ENCODE data around the gene ZGPAT. TPM values are rescaled to one million over a fixed set of nuclear protein-coding genes. Genes with fewer than 3 reads are reported as not detected.
"Not testable (repeated sequence)": the region's sequence is repeated elsewhere in the genome, so short reads cannot be mapped to it uniquely, and the experiment has no call there.

The ZGPAT gene
- total and polyA plus RNA-seq, 2 donors = 16.5 to 66.6 TPM

DNA sequence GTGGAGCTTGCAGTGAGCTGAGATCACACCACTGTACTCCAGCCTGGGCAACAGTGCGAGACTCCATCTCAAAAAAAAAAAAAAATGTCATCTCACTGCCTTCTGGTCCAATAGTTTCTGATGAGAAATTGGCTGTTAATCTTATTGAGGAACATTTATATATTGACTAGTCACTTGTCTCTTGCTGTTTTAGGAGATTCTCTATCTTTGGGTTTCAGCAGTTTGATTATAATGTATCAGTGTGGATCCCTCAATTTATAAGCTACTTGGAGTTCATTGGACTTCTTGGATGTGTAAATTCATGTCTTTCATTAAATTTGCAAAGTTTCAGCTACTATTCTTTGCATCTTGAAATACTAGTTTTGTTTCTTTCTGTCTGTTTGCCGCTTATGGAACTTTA lies 11.2 kb downstream of the ZGPAT start:
- Histone ChIP-seq H3K4me1 (ENCODE audit: control insufficient read depth in 2 of 2, insufficient read depth in 2 of 2, low read length in 2 of 2) (no peaks in the 10 kb centered on the region), H3K36me3 (ENCODE audit: control insufficient read depth in 2 of 2, insufficient read depth in 2 of 2, low read length in 1 of 2) (peaks cover 46 to 62% of the 10 kb centered on the region in 2 donors), H3K27ac (ENCODE audit: low read depth in 1 of 2, low read length in 1 of 2) (no peak overlapping the region), H3K4me3 (ENCODE audit: low read length in 2 of 2) (no peak overlapping the region), H3K9me3 (ENCODE audit: control insufficient read depth in 2 of 2, insufficient read depth in 1 of 2, low read length in 1 of 2) (peaks cover 4 to 28% of the 10 kb centered on the region in 2 donors), H3K27me3 (ENCODE audit: control insufficient read depth in 2 of 2, insufficient read depth in 1 of 2, low read length in 1 of 2) (no peaks in the 10 kb centered on the region)
- 100% methylated on average over 2 of the region's 2 CpGs for WGBS
- no peak for DNase-seq (ENCODE audit: low read depth in 6 of 9, low spot score in 9 of 9)

DNA sequence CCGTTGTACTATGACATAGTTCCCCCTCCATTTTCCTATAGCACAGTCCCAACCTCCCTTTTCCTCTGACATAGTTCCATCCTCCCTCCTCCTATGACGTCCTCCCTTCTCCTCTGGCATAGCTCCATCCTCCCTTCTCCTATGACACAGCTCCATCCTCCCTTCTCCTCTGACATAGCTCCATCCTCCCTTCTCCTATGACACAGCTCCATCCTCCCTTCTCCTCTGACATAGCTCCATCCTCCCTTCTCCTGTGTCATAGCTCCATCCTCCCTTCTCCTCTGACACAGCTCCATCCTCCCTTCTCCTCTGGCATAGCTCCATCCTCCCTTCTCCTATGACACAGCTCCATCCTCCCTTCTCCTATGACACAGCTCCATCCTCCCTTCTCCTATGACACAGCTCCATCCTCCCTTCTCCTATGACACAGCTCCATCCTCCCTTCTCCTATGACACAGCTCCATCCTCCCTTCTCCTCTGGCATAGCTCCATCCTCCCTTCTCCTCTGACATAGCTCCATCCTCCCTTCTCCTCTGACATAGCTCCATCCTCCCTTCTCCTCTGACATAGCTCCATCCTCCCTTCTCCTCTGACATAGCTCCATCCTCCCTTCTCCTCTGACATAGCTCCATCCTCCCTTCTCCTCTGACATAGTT lies 15.3 kb downstream of the ZGPAT start:
- H3K4me3 ChIP-seq (ENCODE audit: low read length in 2 of 2); H3K27ac ChIP-seq (ENCODE audit: low read depth in 1 of 2, low read length in 1 of 2); DNase-seq (ENCODE audit: low read depth in 6 of 9, low spot score in 9 of 9); H3K27me3 ChIP-seq (ENCODE audit: control insufficient read depth in 2 of 2, insufficient read depth in 1 of 2, low read length in 1 of 2): not testable (repeated sequence)
- WGBS = 89% methylated on average over 2 of the region's 2 CpGs
- peaks cover 5 to 11% of the 10 kb centered on the region in 2 donors for H3K4me1 ChIP-seq (ENCODE audit: control insufficient read depth in 2 of 2, insufficient read depth in 2 of 2, low read length in 2 of 2)
- peaks cover 1 to 27% of the 10 kb centered on the region in 2 donors for H3K9me3 ChIP-seq (ENCODE audit: control insufficient read depth in 2 of 2, insufficient read depth in 1 of 2, low read length in 1 of 2)
- peaks cover 44 to 47% of the 10 kb centered on the region in 2 donors for H3K36me3 ChIP-seq (ENCODE audit: control insufficient read depth in 2 of 2, insufficient read depth in 2 of 2, low read length in 1 of 2)

DNA sequence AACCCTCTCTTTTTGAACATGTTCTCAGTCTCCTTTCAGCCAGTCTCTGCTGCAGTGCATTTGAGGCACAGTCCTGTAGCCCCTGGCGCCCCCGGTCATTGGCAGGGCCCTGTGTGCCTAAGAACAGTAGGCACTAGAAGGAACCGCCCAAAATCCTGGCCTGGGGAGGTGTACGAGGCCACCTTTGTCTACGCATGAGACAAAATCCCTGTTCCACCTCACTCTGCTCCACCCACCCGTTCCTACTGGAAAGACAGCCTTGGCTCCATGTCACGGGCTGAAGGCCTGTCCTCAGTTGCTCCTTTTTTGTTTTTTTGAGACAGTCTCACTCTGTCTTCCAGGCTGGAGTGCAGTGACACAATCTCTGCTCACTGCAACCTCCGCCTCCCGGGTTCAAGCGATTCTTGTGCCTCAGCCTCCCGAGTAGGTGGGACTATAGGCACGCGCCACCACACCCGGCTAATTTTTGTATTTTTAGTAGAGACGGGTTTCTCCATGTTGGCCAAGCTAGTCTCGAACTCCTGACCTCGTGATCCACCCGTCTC lies 22.4 kb downstream of the ZGPAT start:
- H3K27ac ChIP-seq (ENCODE audit: low read depth in 1 of 2, low read length in 1 of 2) = peak overlapping the region; percentile 88 to 99
- peaks cover 0 to 16% of the 10 kb centered on the region in 2 donors for H3K9me3 ChIP-seq (ENCODE audit: control insufficient read depth in 2 of 2, insufficient read depth in 1 of 2, low read length in 1 of 2)
- H3K4me3 ChIP-seq (ENCODE audit: low read length in 2 of 2); DNase-seq (ENCODE audit: low read depth in 6 of 9, low spot score in 9 of 9); H3K27me3 ChIP-seq (ENCODE audit: control insufficient read depth in 2 of 2, insufficient read depth in 1 of 2, low read length in 1 of 2): not testable (repeated sequence)
- H3K4me1 ChIP-seq (ENCODE audit: control insufficient read depth in 2 of 2, insufficient read depth in 2 of 2, low read length in 2 of 2) = peaks cover 61 to 78% of the 10 kb centered on the region in 2 donors
- H3K36me3 ChIP-seq (ENCODE audit: control insufficient read depth in 2 of 2, insufficient read depth in 2 of 2, low read length in 1 of 2) = peaks cover 37 to 39% of the 10 kb centered on the region in 2 donors
- WGBS = 72% methylated on average over 18 of the region's 18 CpGs

DNA sequence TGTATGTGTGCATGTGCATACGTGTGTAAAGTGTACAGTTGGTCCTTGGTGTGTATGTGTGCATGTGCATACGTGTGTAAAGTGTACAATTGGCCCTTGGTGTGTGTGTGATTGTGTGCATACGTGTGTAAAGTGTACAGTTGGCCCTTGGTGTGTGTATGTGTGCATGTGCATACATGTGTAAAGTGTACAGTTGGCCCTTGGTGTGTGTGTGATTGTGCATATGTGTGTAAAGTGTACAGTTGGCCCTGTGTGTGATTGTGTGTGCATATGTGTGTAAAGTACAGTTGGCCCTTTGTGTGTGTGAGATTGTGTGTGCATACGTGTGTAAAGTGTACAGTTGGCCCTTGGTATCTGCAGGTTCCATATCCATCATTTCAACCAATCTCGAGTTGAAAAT lies 23.6 kb downstream of the ZGPAT start:
- peak overlapping the region; percentile 93 to 99 for H3K27ac ChIP-seq (ENCODE audit: low read depth in 1 of 2, low read length in 1 of 2)
- H3K4me3 ChIP-seq (ENCODE audit: low read length in 2 of 2) = peak overlapping the region in 1 of 2 donors; percentile 9

DNA sequence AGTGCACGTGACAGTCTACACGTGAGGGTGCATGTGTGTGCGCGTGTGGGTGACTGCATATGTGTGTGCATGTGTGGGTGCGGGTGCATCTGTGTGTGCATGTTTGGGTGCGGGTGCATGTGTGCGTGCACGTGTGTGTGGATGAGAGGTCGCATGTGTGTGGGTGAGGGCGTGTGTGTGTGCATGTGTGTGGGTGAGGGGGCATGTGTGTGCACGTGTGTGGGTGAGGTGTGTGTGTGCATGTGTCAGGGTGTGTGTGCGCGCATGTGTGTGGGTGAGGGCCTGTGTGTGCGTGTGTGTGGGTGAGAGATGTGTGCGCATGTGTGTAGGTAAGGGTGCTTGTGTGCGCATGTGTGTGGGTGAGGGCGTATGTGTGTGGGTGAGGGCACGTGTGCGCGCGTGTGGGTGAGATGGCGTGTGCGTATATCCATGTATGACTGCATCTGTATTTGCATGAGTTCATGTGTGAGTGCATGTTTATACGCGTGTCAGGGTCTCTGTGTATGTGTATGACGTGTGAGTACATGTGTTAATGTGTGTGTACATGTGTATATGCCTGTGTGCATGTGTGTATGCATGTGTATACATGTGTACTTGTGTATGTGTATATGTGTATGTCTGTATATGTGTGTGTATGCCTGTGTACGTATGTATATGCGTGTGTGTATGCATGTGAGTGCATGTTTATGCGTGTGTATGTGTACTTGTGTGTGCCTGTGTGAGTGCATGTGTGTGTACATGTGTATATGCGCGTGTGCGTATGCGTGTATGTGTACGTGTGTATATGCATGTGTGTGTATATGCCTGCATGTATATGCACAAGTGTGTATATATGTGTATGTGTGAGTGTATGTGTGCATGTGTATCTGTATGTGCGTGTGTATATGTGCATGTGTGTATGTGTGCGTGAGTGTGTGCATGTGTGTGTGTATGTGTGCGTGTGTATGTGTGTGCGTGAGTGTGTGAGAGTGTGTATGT lies 24.6 kb downstream of the ZGPAT start:
- Histone ChIP-seq H3K27me3 (ENCODE audit: control insufficient read depth in 2 of 2, insufficient read depth in 1 of 2, low read length in 1 of 2) (no peaks in the 10 kb centered on the region), H3K27ac (ENCODE audit: low read depth in 1 of 2, low read length in 1 of 2) (no peak overlapping the region), H3K9me3 (ENCODE audit: control insufficient read depth in 2 of 2, insufficient read depth in 1 of 2, low read length in 1 of 2) (peaks cover 0 to 19% of the 10 kb centered on the region in 2 donors), H3K36me3 (ENCODE audit: control insufficient read depth in 2 of 2, insufficient read depth in 2 of 2, low read length in 1 of 2) (peaks cover 30 to 40% of the 10 kb centered on the region in 2 donors), H3K4me1 (ENCODE audit: control insufficient read depth in 2 of 2, insufficient read depth in 2 of 2, low read length in 2 of 2) (peaks cover 71 to 94% of the 10 kb centered on the region in 2 donors), H3K4me3 (ENCODE audit: low read length in 2 of 2) (no peak overlapping the region)
- no peak for DNase-seq (ENCODE audit: low read depth in 6 of 9, low spot score in 9 of 9)
- 91% methylated on average over 38 of the region's 38 CpGs for WGBS

More for the DNA sequence above, 23.6 kb downstream of the ZGPAT start:
- WGBS = 88% methylated on average over 5 of the region's 5 CpGs
- no peak for DNase-seq (ENCODE audit: low read depth in 6 of 9, low spot score in 9 of 9)
- H3K4me1 ChIP-seq (ENCODE audit: control insufficient read depth in 2 of 2, insufficient read depth in 2 of 2, low read length in 2 of 2) = peaks cover 71 to 90% of the 10 kb centered on the region in 2 donors
- H3K9me3 ChIP-seq (ENCODE audit: control insufficient read depth in 2 of 2, insufficient read depth in 1 of 2, low read length in 1 of 2) = peaks cover 0 to 12% of the 10 kb centered on the region in 2 donors
- no peaks in the 10 kb centered on the region for H3K27me3 ChIP-seq (ENCODE audit: control insufficient read depth in 2 of 2, insufficient read depth in 1 of 2, low read length in 1 of 2)
- H3K36me3 ChIP-seq (ENCODE audit: control insufficient read depth in 2 of 2, insufficient read depth in 2 of 2, low read length in 1 of 2) = peaks cover 35 to 41% of the 10 kb centered on the region in 2 donors

DNA sequence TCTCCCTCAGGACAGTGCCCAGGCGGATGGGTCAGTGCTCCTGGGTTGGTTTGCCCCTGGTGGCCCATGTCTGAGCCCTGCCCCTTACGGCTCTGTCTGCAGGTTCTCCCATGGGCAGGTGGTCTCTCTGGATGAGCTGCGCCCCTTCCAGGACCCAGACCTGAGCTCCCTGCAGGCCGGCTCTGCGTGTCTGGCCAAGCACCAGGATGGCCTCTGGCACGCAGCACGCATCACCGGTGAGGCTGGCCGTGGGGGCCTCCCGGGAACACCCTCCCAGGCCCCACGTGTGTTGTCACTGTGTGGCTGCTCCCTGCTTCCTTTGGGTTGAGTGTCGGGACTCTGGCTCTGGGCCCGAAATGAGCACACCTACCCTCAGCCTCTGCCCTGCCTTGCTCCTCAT lies 25.3 kb downstream of the ZGPAT start:
- H3K36me3 ChIP-seq (ENCODE audit: control insufficient read depth in 2 of 2, insufficient read depth in 2 of 2, low read length in 1 of 2) = peaks cover 31 to 41% of the 10 kb centered on the region in 2 donors
- peaks cover 0 to 19% of the 10 kb centered on the region in 2 donors for H3K9me3 ChIP-seq (ENCODE audit: control insufficient read depth in 2 of 2, insufficient read depth in 1 of 2, low read length in 1 of 2)
- peaks cover 68 to 94% of the 10 kb centered on the region in 2 donors for H3K4me1 ChIP-seq (ENCODE audit: control insufficient read depth in 2 of 2, insufficient read depth in 2 of 2, low read length in 2 of 2)
- WGBS = 96% methylated on average over 13 of the region's 13 CpGs
- no peaks in the 10 kb centered on the region for H3K27me3 ChIP-seq (ENCODE audit: control insufficient read depth in 2 of 2, insufficient read depth in 1 of 2, low read length in 1 of 2)
- no peak overlapping the region for H3K4me3 ChIP-seq (ENCODE audit: low read length in 2 of 2)
- DNase-seq (ENCODE audit: low read depth in 6 of 9, low spot score in 9 of 9) = no peak
- H3K27ac ChIP-seq (ENCODE audit: low read depth in 1 of 2, low read length in 1 of 2) = peak overlapping the region in 1 of 2 donors; percentile 19

DNA sequence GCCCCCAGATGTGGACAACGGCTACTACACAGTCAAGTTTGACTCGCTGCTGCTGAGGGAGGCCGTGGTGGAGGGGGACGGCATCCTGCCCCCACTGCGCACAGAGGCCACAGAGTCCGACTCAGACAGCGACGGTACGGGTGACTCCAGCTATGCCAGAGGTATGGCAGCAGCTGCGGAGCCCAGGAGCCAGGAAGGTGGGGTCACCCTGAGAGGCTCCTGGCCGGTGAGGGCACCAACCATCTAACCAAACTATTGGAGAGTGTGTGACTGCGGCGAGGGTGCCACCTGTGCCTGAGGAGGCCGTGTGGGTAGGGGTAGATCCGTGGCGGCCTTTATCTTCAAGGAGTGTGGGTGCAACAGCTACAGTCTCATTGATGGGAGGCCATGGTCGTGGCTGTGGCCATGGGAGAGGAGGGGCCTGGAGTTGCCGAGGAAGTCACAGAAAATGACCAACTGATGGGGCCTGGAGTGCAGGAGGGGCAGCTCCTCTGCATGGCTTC lies 25.8 kb downstream of the ZGPAT start:
- 60% methylated on average over 18 of the region's 18 CpGs for WGBS
- peaks cover 36 to 47% of the 10 kb centered on the region in 2 donors for H3K36me3 ChIP-seq (ENCODE audit: control insufficient read depth in 2 of 2, insufficient read depth in 2 of 2, low read length in 1 of 2)

DNA sequence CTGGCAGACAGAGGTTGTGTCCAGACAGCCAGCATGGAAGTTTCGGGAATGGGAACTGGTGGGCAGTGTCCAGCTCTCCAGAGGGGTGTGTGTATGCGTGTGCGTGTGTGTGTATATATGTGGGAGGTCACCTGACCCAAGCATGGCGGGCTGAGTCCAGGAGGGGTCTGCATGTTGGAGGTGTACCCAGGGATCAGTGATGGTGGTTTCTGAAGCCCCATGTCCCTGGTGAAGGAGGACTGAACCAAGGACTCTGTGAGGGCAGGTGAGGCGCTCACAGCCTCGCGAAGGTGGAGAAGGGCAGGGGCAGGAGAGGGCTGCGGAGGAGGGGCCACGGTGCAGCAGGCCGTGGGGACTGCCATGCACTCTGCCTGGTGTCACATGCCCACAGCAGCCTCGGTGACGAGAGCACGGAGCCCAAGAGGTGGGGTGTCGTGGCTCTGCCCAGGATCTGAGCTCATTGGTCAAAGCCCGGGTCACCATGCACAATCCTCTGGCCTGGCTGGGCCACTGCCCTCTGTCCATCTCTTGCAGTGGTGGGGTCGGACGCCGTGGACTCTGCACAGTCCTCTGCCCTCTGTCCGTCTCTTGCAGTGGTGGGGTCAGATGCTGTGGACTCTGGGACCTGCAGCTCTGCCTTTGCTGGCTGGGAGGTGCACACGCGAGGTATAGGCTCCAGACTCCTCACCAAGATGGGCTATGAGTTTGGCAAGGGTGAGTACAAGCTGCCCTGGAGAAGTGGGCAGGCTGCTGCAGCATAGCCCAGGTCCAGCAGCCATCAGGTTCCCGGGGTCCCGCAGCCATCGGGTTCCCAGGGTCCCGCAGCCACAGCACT lies 26.5 kb downstream of the ZGPAT start:
- DNase-seq (ENCODE audit: low read depth in 6 of 9, low spot score in 9 of 9) = no peak
- 90% methylated on average over 25 of the region's 25 CpGs for WGBS
- H3K36me3 ChIP-seq (ENCODE audit: control insufficient read depth in 2 of 2, insufficient read depth in 2 of 2, low read length in 1 of 2) = peaks cover 39 to 47% of the 10 kb centered on the region in 2 donors
- H3K27me3 ChIP-seq (ENCODE audit: control insufficient read depth in 2 of 2, insufficient read depth in 1 of 2, low read length in 1 of 2) = peaks cover 0 to 11% of the 10 kb centered on the region in 2 donors
- H3K4me1 ChIP-seq (ENCODE audit: control insufficient read depth in 2 of 2, insufficient read depth in 2 of 2, low read length in 2 of 2) = peaks cover 72 to 93% of the 10 kb centered on the region in 2 donors
- H3K4me3 ChIP-seq (ENCODE audit: low read length in 2 of 2) = no peak overlapping the region
- H3K27ac ChIP-seq (ENCODE audit: low read depth in 1 of 2, low read length in 1 of 2) = peak overlapping the region in 1 of 2 donors; percentile 4
- H3K9me3 ChIP-seq (ENCODE audit: control insufficient read depth in 2 of 2, insufficient read depth in 1 of 2, low read length in 1 of 2) = peaks cover 0 to 19% of the 10 kb centered on the region in 2 donors

More for the DNA sequence above, 25.8 kb downstream of the ZGPAT start:
- Histone ChIP-seq H3K27ac (ENCODE audit: low read depth in 1 of 2, low read length in 1 of 2) (peak overlapping the region; percentile 4 to 19), H3K27me3 (ENCODE audit: control insufficient read depth in 2 of 2, insufficient read depth in 1 of 2, low read length in 1 of 2) (peaks cover 0 to 5% of the 10 kb centered on the region in 2 donors), H3K4me3 (ENCODE audit: low read length in 2 of 2) (no peak overlapping the region), H3K9me3 (ENCODE audit: control insufficient read depth in 2 of 2, insufficient read depth in 1 of 2, low read length in 1 of 2) (peaks cover 0 to 19% of the 10 kb centered on the region in 2 donors), H3K4me1 (ENCODE audit: control insufficient read depth in 2 of 2, insufficient read depth in 2 of 2, low read length in 2 of 2) (peaks cover 68 to 94% of the 10 kb centered on the region in 2 donors)
- DNase-seq (ENCODE audit: low read depth in 6 of 9, low spot score in 9 of 9) = no peak

Data from thymus (tissue), 11 donors.